Natural killer cell treated with Interleukin-12 subunit alpha and Interleukin-12 subunit beta and Interleukin-15 and Interleukin-18, amount 100 ng/mL, for 72 hours (primary cell): ENCODE measurements around the gene STPG1. TPM values are rescaled to one million over a fixed set of nuclear protein-coding genes. Genes with fewer than 3 reads are reported as not detected.

Experiments used
- ATAC-seq, 2 donors: fragments of 150-1000 bp; cut with Tn5 transposase in 1 of 2; sonication (Bioruptor Pico), chemical (Tn5 transposase) in 1 of 2; 2 replicates each; pipeline ENCODE4 v1.10.0; 2021
- DNase-seq: peaks from one replicate; pipeline ENCODE4 v3.0.0; 2022; ENCODE audit warnings: low spot score
- H3K27ac Mint-ChIP-seq, 2 donors: 1 replicate in 1 of 2; 2 replicates in 1 of 2; pipeline ENCODE4 v1.8.0; 2022; ENCODE audit warnings: mixed read lengths in 2 of 2, mild to moderate bottlenecking in 1 of 2, moderate library complexity in 1 of 2
- H3K27me3 Mint-ChIP-seq, 2 donors: 1 replicate in 1 of 2; 2 replicates in 1 of 2; pipeline ENCODE4 v1.8.0; 2022; ENCODE audit warnings: mixed read lengths in 2 of 2
- H3K36me3 Mint-ChIP-seq: one replicate; pipeline ENCODE4 v1.8.0; 2022; ENCODE audit warnings: mixed read lengths
- H3K4me1 Mint-ChIP-seq, 2 donors: 1 replicate in 1 of 2; 2 replicates in 1 of 2; pipeline ENCODE4 v1.8.0; 2022; ENCODE audit warnings: low read depth in 2 of 2, mixed read lengths in 2 of 2, mild to moderate bottlenecking in 1 of 2
- H3K4me3 Mint-ChIP-seq: one replicate; pipeline ENCODE4 v1.8.0; 2022; ENCODE audit warnings: mixed read lengths
- H3K9me3 Mint-ChIP-seq: 2 replicates; pipeline ENCODE4 v1.8.0; 2022; ENCODE audit warnings: mixed read lengths
- total RNA-seq, 2 donors: library from RNA; stranded (reverse); gene quantifications; one replicate each; pipeline ENCODE4 v1.2.3, GENCODE V29; 2022

The STPG1 gene
- total RNA-seq, 2 donors from 2014 or later: 2.3 to 5.4 TPM

DNA sequence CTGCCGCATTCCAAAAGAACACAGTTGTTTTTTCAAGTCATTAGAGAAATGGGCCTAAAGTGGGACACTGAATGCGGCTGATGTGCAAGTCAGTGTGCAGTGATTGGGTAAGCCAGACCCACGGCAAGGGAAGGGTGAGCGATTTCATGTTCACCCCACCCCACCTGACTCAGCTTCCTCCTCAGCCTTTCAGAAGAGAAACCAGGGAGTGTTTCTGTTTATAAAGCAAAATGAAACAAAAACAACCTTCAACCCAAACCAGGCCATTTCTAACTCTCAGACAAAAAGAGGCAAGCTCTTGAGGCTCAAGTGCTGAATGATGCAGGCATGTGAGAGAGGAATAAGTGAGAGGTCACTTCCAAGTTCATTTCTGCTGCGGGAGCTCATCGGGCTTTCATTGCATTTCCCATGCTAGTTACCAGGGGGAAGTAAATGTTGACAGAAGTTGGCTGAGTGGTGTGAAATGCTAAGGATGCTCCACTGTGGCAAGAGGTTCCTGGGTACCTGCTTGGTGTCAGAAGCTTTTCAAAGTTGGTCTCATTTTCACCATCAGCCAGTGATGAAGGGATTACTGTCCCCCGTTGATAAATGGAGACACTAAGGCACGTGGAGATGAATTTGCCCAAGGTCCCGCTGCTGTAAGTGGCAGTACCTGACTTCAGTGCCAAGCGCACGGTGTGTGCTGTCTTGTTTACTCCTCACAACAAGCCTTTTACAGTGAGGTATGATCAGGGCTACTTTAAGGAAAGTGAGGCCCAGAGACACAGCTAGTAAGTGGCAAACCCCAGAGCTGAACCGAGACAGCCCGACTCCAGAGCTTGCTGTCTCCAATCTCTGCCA lies 29.1 kb downstream of the STPG1 start:
- peaks cover 0 to 6% of the 10 kb centered on the region in 2 donors for H3K27me3 Mint-ChIP-seq
- H3K36me3 Mint-ChIP-seq: no peaks in the 10 kb centered on the region
- H3K27ac Mint-ChIP-seq: peak overlapping the region in 1 of 2 donors; percentile 71
- peaks cover 10 to 22% of the 10 kb centered on the region in 2 donors for H3K4me1 Mint-ChIP-seq
- DNase-seq: no peak
- H3K9me3 Mint-ChIP-seq: no peaks in the 10 kb centered on the region
- H3K4me3 Mint-ChIP-seq: peak overlapping the region; percentile 59
- peak; percentile 76 to 88 for ATAC-seq

DNA sequence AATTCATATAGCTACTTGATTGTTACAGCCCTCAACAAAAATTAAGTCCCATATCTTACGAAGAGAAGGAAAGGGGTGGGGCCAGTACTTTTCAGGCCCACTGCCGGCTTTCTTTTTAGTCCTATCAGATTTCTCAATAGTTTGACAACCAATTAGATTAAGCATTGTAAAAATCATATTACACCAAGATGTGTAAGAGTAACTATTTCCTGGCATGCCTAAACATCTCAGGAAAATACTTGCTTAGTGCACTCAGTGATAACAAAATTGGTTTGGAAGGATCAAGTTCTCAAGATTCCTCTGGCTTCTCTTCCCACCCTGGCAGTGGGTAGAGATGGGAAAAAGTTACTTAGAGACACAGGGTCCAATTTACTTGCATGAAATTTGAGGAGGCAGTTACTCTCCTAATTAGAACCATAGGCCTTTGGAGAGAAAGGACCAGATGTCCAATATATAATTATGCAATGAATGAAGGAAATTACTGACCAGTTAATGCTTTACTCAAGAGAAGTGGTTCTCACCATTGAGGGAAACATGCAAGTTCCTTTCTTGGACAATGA lies 30.1 kb downstream of the STPG1 start:
- H3K9me3 Mint-ChIP-seq: no peaks in the 10 kb centered on the region
- peaks cover 0 to 8% of the 10 kb centered on the region in 2 donors for H3K27me3 Mint-ChIP-seq
- no peak for DNase-seq
- ATAC-seq: no peak
- peaks cover 10 to 22% of the 10 kb centered on the region in 2 donors for H3K4me1 Mint-ChIP-seq
- H3K4me3 Mint-ChIP-seq: no peak overlapping the region
- no peaks in the 10 kb centered on the region for H3K36me3 Mint-ChIP-seq
- peak overlapping the region in 1 of 2 donors; percentile 71 for H3K27ac Mint-ChIP-seq

- ATAC-seq (no peak), DNase-seq (no peak)
- H3K4me1 Mint-ChIP-seq: peaks cover 10 to 22% of the 10 kb centered on the region in 2 donors
- H3K9me3 Mint-ChIP-seq: no peaks in the 10 kb centered on the region
- H3K36me3 Mint-ChIP-seq: no peaks in the 10 kb centered on the region
- H3K4me3 Mint-ChIP-seq: no peak overlapping the region
- H3K27ac Mint-ChIP-seq: no peak overlapping the region
- peaks cover 0 to 12% of the 10 kb centered on the region in 2 donors for H3K27me3 Mint-ChIP-seq
Measured at GRCh38 chr1:24382165-24382577, 31.4 kb downstream of the STPG1 start.

- H3K4me3 Mint-ChIP-seq: no peak overlapping the region
- peaks cover 0 to 12% of the 10 kb centered on the region in 2 donors for H3K27me3 Mint-ChIP-seq
- ATAC-seq: no peak
- H3K4me1 Mint-ChIP-seq: peaks cover 10 to 18% of the 10 kb centered on the region in 2 donors
- no peak overlapping the region for H3K27ac Mint-ChIP-seq
- no peaks in the 10 kb centered on the region for H3K9me3 Mint-ChIP-seq
- no peak for DNase-seq
- no peaks in the 10 kb centered on the region for H3K36me3 Mint-ChIP-seq
Measured at GRCh38 chr1:24381256-24381655, 32.3 kb downstream of the STPG1 start.

GRCh38 chr1:24380508-24380907 lies 33.1 kb downstream of the STPG1 start:
- Mint-ChIP-seq H3K9me3 (no peaks in the 10 kb centered on the region), H3K36me3 (no peaks in the 10 kb centered on the region), H3K4me1 (peaks cover 10 to 13% of the 10 kb centered on the region in 2 donors), H3K27ac (no peak overlapping the region), H3K4me3 (no peak overlapping the region), H3K27me3 (peaks cover 0 to 12% of the 10 kb centered on the region in 2 donors)
- DNase-seq (peak; percentile 58), ATAC-seq (no peak)

- peak; percentile 8 for DNase-seq
- H3K27me3 Mint-ChIP-seq: peaks cover 0 to 16% of the 10 kb centered on the region in 2 donors
- H3K27ac Mint-ChIP-seq: no peak overlapping the region
- peaks cover 6% of the 10 kb centered on the region in 2 donors for H3K4me1 Mint-ChIP-seq
- no peaks in the 10 kb centered on the region for H3K9me3 Mint-ChIP-seq
- H3K36me3 Mint-ChIP-seq: no peaks in the 10 kb centered on the region
- no peak overlapping the region for H3K4me3 Mint-ChIP-seq
- ATAC-seq: no peak
Measured at GRCh38 chr1:24379733-24380315, 33.8 kb downstream of the STPG1 start.

DNA sequence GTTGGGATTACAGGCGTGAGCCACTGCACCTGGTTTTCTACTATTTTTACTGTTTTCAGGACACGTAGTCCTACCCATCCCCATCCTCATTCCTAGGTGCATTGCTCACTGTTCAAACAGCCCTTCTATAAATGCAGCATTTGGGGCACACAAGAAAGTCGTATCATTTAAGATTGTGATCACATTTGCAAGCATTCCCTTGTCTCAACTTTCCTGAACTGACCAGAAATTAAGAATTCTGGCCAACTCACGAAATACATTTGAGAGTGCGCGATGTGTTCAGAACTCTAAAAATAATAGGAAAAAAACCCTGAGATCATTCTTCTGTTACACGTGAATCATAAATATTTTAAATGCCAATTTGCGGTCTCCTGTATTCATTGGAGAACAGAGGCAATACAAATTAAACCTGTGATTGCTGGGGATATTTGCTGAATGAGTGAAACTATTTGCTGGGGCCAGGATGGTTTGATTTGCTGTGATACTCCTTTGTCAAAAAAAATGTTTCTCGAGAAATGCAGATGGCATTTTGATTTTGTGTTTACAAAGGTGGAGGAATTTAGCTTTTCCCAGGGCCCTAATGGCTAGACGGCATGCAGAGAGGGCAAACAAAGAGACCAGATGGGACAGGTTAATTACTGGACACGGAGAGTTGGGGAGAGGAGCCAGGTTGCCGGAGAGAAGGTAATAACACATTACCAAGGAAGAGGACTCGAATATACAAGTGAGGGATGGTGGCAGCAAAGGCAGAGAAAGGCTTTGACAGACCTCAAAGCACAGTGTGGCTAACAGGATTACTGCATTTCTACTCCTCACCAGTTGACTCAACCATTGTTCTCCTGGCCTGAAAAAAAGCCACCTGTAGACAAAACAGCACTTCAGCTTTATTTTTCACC lies 38.4 kb downstream of the STPG1 start:
- no peaks in the 10 kb centered on the region for H3K4me1 Mint-ChIP-seq
- no peak overlapping the region for H3K27ac Mint-ChIP-seq
- peak; percentile 18 for DNase-seq
- no peaks in the 10 kb centered on the region for H3K9me3 Mint-ChIP-seq
- H3K36me3 Mint-ChIP-seq: no peaks in the 10 kb centered on the region
- H3K4me3 Mint-ChIP-seq: no peak overlapping the region
- peaks cover 0 to 11% of the 10 kb centered on the region in 2 donors for H3K27me3 Mint-ChIP-seq
- no peak for ATAC-seq

GRCh38 chr1:24373710-24374109 lies 39.9 kb downstream of the STPG1 start:
- no peak for ATAC-seq
- H3K27ac Mint-ChIP-seq: no peak overlapping the region
- H3K4me1 Mint-ChIP-seq: no peaks in the 10 kb centered on the region
- peaks cover 0 to 8% of the 10 kb centered on the region in 2 donors for H3K27me3 Mint-ChIP-seq
- no peak overlapping the region for H3K4me3 Mint-ChIP-seq
- no peak for DNase-seq
- H3K9me3 Mint-ChIP-seq: no peaks in the 10 kb centered on the region
- no peaks in the 10 kb centered on the region for H3K36me3 Mint-ChIP-seq

- Mint-ChIP-seq H3K27me3 (peaks cover 0 to 8% of the 10 kb centered on the region in 2 donors), H3K27ac (no peak overlapping the region), H3K36me3 (no peaks in the 10 kb centered on the region), H3K9me3 (no peaks in the 10 kb centered on the region), H3K4me3 (no peak overlapping the region), H3K4me1 (no peaks in the 10 kb centered on the region)
- ATAC-seq (no peak), DNase-seq (peak; percentile 32)
Measured at GRCh38 chr1:24373044-24373443, 40.5 kb downstream of the STPG1 start.

DNA sequence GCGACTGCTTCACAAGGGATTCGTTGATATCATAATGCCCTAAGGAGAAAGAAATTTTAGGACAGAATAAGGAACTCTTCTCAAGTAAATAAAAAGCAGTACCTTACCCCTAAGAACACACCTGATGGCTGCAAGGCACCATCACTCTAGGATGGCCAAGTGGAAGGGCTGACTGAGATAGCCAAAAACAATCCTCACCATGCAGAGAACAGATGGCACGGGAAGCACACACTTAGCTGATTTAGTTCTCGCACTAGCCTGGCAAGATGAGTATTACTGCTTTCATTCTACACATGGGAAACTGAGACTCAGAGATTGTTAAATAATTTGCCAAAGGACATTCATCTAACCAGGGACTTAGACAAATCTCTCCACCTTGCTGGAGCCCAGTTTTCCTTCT lies 43.8 kb downstream of the STPG1 start:
- H3K36me3 Mint-ChIP-seq: no peaks in the 10 kb centered on the region
- no peak overlapping the region for H3K4me3 Mint-ChIP-seq
- H3K4me1 Mint-ChIP-seq: peaks cover 0 to 7% of the 10 kb centered on the region in 2 donors
- H3K27me3 Mint-ChIP-seq: no peaks in the 10 kb centered on the region
- no peaks in the 10 kb centered on the region for H3K9me3 Mint-ChIP-seq
- H3K27ac Mint-ChIP-seq: no peak overlapping the region
- DNase-seq (no peak), ATAC-seq (no peak)

DNA sequence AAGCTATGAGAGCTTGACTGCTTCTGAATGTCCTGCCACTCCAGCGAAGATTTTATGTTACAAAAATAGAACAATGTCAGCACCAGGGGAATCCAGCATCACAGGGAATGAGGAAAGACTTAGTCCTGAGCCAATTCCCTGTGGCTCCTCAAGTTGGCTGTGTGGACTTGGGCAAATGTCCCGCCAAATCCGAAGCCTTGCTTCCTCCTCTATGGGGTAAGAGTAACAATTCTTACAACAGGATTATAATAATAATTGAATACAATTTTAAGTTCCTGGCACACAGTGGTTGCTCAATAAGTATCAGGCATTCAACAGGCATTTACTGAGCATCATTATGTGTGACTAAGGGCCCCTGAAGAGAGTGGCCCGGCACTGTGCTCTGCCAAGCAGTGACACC lies 44.4 kb downstream of the STPG1 start:
- H3K4me3 Mint-ChIP-seq: no peak overlapping the region
- no peaks in the 10 kb centered on the region for H3K9me3 Mint-ChIP-seq
- H3K36me3 Mint-ChIP-seq: no peaks in the 10 kb centered on the region
- no peak overlapping the region for H3K27ac Mint-ChIP-seq
- H3K4me1 Mint-ChIP-seq: peaks cover 0 to 10% of the 10 kb centered on the region in 2 donors
- H3K27me3 Mint-ChIP-seq: no peaks in the 10 kb centered on the region
- no peak for ATAC-seq
- DNase-seq: no peak

- no peak overlapping the region for H3K27ac Mint-ChIP-seq
- H3K27me3 Mint-ChIP-seq: no peaks in the 10 kb centered on the region
- H3K9me3 Mint-ChIP-seq: no peaks in the 10 kb centered on the region
- no peaks in the 10 kb centered on the region for H3K36me3 Mint-ChIP-seq
- ATAC-seq (no peak), DNase-seq (no peak)
- no peak overlapping the region for H3K4me3 Mint-ChIP-seq
- peaks cover 0 to 10% of the 10 kb centered on the region in 2 donors for H3K4me1 Mint-ChIP-seq
Measured at GRCh38 chr1:24366707-24367106, 46.9 kb downstream of the STPG1 start.

DNA sequence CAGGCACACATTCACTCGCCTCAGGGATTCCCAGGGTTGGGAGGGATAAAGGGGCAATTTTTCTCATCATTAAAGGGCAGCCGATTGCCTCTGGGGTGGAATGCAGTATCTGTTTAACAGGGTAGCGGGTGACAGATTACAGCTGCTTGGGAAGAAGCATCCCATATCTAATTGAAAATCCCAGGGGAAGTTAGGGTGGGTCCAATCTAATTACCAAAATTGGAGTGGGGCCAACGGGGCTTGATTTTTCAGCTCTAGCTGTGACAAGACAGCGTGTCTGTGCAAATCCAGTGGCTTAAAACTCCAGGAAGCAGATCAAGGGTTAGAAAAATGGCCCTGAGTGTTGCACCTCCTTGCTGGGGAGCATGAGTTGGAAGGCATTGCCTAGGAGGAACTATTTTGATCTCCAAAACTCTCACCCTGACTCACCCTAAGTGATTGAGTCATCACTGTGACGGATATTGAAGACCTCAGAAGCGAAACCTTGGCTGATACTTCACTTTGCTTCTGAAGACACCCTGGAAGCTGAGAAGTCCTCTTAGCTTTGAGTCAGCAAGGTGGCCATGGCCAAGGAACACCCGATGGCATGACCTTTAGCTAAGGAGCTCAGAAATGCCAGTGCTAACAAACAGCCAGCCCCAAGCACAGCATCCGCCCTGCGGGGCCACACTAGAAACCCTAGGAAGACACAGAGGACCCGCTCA lies 48.5 kb downstream of the STPG1 start:
- peak overlapping the region; percentile 25 for H3K4me3 Mint-ChIP-seq

More for the DNA sequence above, 48.5 kb downstream of the STPG1 start:
- peaks cover 0 to 10% of the 10 kb centered on the region in 2 donors for H3K4me1 Mint-ChIP-seq
- DNase-seq (no peak), ATAC-seq (peak; percentile 61 to 90)
- H3K27ac Mint-ChIP-seq: no peak overlapping the region
- H3K27me3 Mint-ChIP-seq: no peaks in the 10 kb centered on the region
- H3K36me3 Mint-ChIP-seq: no peaks in the 10 kb centered on the region
- H3K9me3 Mint-ChIP-seq: no peaks in the 10 kb centered on the region
